Uterus (tissue), 2 donors: ENCODE data around the gene TMEM87B.

Experiments used
- CTCF ChIP-seq, 4 experiments: fragments of 200-600 bp in 2 of 4; fragments of 450-650 bp in 2 of 4; sonication (generic) in 2 of 4; IDR thresholded peaks; one replicate each; pipeline ENCODE4 v1.5.1; 2016 to 2019; ENCODE audit warnings: antibody characterized with exemption in 4 of 4, mild to moderate bottlenecking in 2 of 4, moderate library complexity in 1 of 4
- POLR2A ChIP-seq, 2 donors: fragments of 450-650 bp; IDR thresholded peaks; one replicate each; pipeline ENCODE4 v1.6.1; 2016; ENCODE audit warnings: antibody characterized with exemption in 2 of 2, mild to moderate bottlenecking in 1 of 2, moderate library complexity in 1 of 2

GRCh38 chr2:112010751-112011150 lies 44.3 kb upstream of the TMEM87B start:
- TF ChIP-seq CTCF (IDR thresholded peaks at IDR 0.05) = no peak
- TF ChIP-seq POLR2A (IDR thresholded peaks at IDR 0.05) = no peak
